H1 (cell line): ENCODE data around the gene METRN. TPM values are rescaled to one million over a fixed set of nuclear protein-coding genes. Genes with fewer than 3 reads are reported as not detected.

Source experiments
- CTCF ChIA-PET: fragments of 300-600 bp; sonication (Branson Sonifier 250); formaldehyde crosslinking; loops from one replicate; lab custom pipeline; 2021; ENCODE audit not compliant: partially characterized antibody; lab: Charles Lee
- POLR2A ChIA-PET: fragments of 300-600 bp; sonication (Branson Sonifier 250); formaldehyde crosslinking; loops from one replicate; lab custom pipeline; 2021; ENCODE audit warnings: inconsistent platforms; ENCODE audit not compliant: partially characterized antibody; lab: Charles Lee
- DNase-seq, 2 experiments: peaks; one replicate each; pipeline versions ENCODE4 v3.0.0 to v3.0.0-alpha.2; 2010 to 2022; ENCODE audit warnings: low spot score in 2 of 2, low read depth in 1 of 2, mixed read lengths in 1 of 2
- FAIRE-seq: peaks from 2 replicates; lab custom pipeline; 2011; peaks lifted over from hg19 to GRCh38; lab: Jason Lieb, UNC
- H2AFZ ChIP-seq: 2 replicates; pipeline ENCODE4 v1.8.1; 2012; ENCODE audit warnings: low read length, inconsistent platforms
- H2AK5ac ChIP-seq: 2 replicates; pipeline ENCODE4 v1.6.1; 2013; ENCODE audit warnings: low read depth, low read length
- H2BK120ac ChIP-seq: replicated peaks from 2 replicates; pipeline ENCODE3; 2013; ENCODE audit warnings: low read depth, low read length, inconsistent platforms
- H2BK12ac ChIP-seq: 2 replicates; pipeline ENCODE4 v1.6.1; 2013; ENCODE audit warnings: low read depth, low read length
- H2BK15ac ChIP-seq: 2 replicates; pipeline ENCODE4 v1.6.1; 2013; ENCODE audit warnings: low read length
- H2BK20ac ChIP-seq: 2 replicates; pipeline ENCODE4 v1.6.1; 2013; ENCODE audit warnings: low read length
- H2BK5ac ChIP-seq: 2 replicates; pipeline ENCODE4 v1.6.1; 2013; ENCODE audit warnings: low read depth, low read length
- H3K14ac ChIP-seq: 2 replicates; pipeline ENCODE4 v1.6.1; 2013; ENCODE audit warnings: inconsistent platforms; ENCODE audit not compliant: insufficient read length
- H3K18ac ChIP-seq: 2 replicates; pipeline ENCODE4 v1.6.1; 2013; ENCODE audit warnings: low read length; ENCODE audit errors: extremely low read depth
- H3K23ac ChIP-seq: 2 replicates; pipeline ENCODE4 v1.6.1; 2013; ENCODE audit warnings: inconsistent platforms; ENCODE audit not compliant: insufficient read length
- H3K23me2 ChIP-seq: 2 replicates; pipeline ENCODE4 v1.6.1; 2013; ENCODE audit warnings: low read depth, low read length
- H3K27ac ChIP-seq: 2 replicates; pipeline ENCODE4 v1.6.1; 2011; ENCODE audit warnings: low read depth, low read length, inconsistent platforms
- H3K27me3 ChIP-seq, 4 experiments: replicated peaks in 1 of 4; 1 replicate in 1 of 4; 2 replicates in 3 of 4; pipeline versions ENCODE4 v1.6.1 to v1.8.1; 2011 to 2013; ENCODE audit warnings: low read length in 3 of 4, mild to moderate bottlenecking in 3 of 4, inconsistent platforms in 2 of 4, mixed read lengths in 2 of 4, moderate library complexity in 1 of 4; ENCODE audit not compliant: control insufficient read depth in 3 of 4, insufficient read depth in 3 of 4; ENCODE audit errors: extremely low read depth in 1 of 4
- H3K36me3 ChIP-seq, 4 experiments: 2 replicates each; pipeline versions ENCODE4 v1.6.1 to v1.8.1; 2011 to 2013; ENCODE audit warnings: mild to moderate bottlenecking in 4 of 4, low read length in 3 of 4, moderate library complexity in 2 of 4, control low read depth in 1 of 4, inconsistent platforms in 1 of 4; ENCODE audit not compliant: insufficient read depth in 4 of 4, control insufficient read depth in 2 of 4
- H3K4ac ChIP-seq: replicated peaks from 2 replicates; pipeline ENCODE3; 2013; ENCODE audit warnings: low read length, low read depth, mixed read lengths, inconsistent platforms; ENCODE audit not compliant: insufficient read length
- H3K4me1 ChIP-seq, 4 experiments: replicated peaks in 1 of 4; 1 replicate in 1 of 4; 2 replicates in 3 of 4; pipeline versions ENCODE4 v1.6.1 to v1.8.1; 2011 to 2013; ENCODE audit warnings: low read length in 3 of 4, inconsistent platforms in 2 of 4, mixed read lengths in 1 of 4; ENCODE audit not compliant: insufficient read depth in 4 of 4, control insufficient read depth in 3 of 4
- H3K4me2 ChIP-seq, 2 experiments: 2 replicates each; pipeline versions ENCODE4 v1.6.1 to v1.8.1; 2011 to 2013; ENCODE audit warnings: low read depth in 2 of 2, low read length in 2 of 2, control low read depth in 1 of 2, inconsistent platforms in 1 of 2, mild to moderate bottlenecking in 1 of 2; ENCODE audit not compliant: insufficient read depth in 1 of 2
- H3K4me3 ChIP-seq, 4 experiments: fragments of 200-600, 300-600 bp in 1 of 4; sonication (generic), shearing (Covaris generic), sonication (Bioruptor Twin) in 1 of 4; 2 replicates each; pipeline versions ENCODE4 v1.5.1 to v1.8.1; 2011 to 2016; ENCODE audit warnings: low read length in 4 of 4, low read depth in 3 of 4, control low read depth in 2 of 4, inconsistent platforms in 2 of 4, mild to moderate bottlenecking in 2 of 4, mixed read lengths in 1 of 4, moderate library complexity in 1 of 4; ENCODE audit not compliant: insufficient read depth in 2 of 4; ENCODE audit errors: extremely low read depth in 1 of 4
- H3K56ac ChIP-seq: replicated peaks from 2 replicates; pipeline ENCODE3; 2013; ENCODE audit warnings: low read depth, mild to moderate bottlenecking, mixed read lengths, low read length, inconsistent platforms; ENCODE audit not compliant: insufficient read length
- H3K79me1 ChIP-seq: 2 replicates; pipeline ENCODE4 v1.6.1; 2013; ENCODE audit warnings: low read depth, low read length, control low read depth
- H3K79me2 ChIP-seq, 2 experiments: 2 replicates each; pipeline versions ENCODE4 v1.6.1 to v1.8.1; 2012 to 2013; ENCODE audit warnings: low read length in 2 of 2, mild to moderate bottlenecking in 2 of 2, inconsistent platforms in 1 of 2; ENCODE audit not compliant: insufficient read depth in 2 of 2, control insufficient read depth in 1 of 2
- H3K9ac ChIP-seq, 4 experiments: replicated peaks in 1 of 4; 1 replicate in 1 of 4; 2 replicates in 3 of 4; pipeline versions ENCODE4 v1.6.1 to v1.8.1; 2011 to 2013; ENCODE audit warnings: low read depth in 3 of 4, low read length in 3 of 4, control low read depth in 2 of 4, mild to moderate bottlenecking in 2 of 4, moderate library complexity in 2 of 4, inconsistent platforms in 1 of 4; ENCODE audit errors: extremely low read depth in 1 of 4
- H3K9me3 ChIP-seq, 2 experiments: 2 replicates each; pipeline versions ENCODE4 v1.6.1 to v1.8.1; 2012 to 2013; ENCODE audit warnings: mild to moderate bottlenecking in 2 of 2, moderate library complexity in 2 of 2, control low read depth in 1 of 2, inconsistent platforms in 1 of 2, low read depth in 1 of 2, low read length in 1 of 2, mixed read lengths in 1 of 2; ENCODE audit not compliant: insufficient read depth in 2 of 2
- H4K20me1 ChIP-seq, 2 experiments: replicated peaks in 1 of 2; 2 replicates each; pipeline versions ENCODE3 to v1.8.1; 2011 to 2013; ENCODE audit warnings: inconsistent platforms in 2 of 2, low read length in 2 of 2, mild to moderate bottlenecking in 1 of 2; ENCODE audit not compliant: insufficient read depth in 2 of 2, control insufficient read depth in 1 of 2
- H4K5ac ChIP-seq: 2 replicates; pipeline ENCODE4 v1.6.1; 2013; ENCODE audit warnings: low read length, low read depth, mixed read lengths, inconsistent platforms; ENCODE audit not compliant: insufficient read length
- H4K8ac ChIP-seq: 2 replicates; pipeline ENCODE4 v1.8.0; 2013; ENCODE audit warnings: mild to moderate bottlenecking, moderate library complexity, low read length, inconsistent platforms; ENCODE audit not compliant: insufficient read depth; ENCODE audit errors: extremely low read depth
- H4K91ac ChIP-seq: replicated peaks from 2 replicates; pipeline ENCODE3; 2013; ENCODE audit warnings: low read length, mixed read lengths, inconsistent platforms; ENCODE audit not compliant: insufficient read length
- ASH2L ChIP-seq: fragments of 200-600, 300-600 bp; sonication (generic); IDR thresholded peaks from one replicate; pipeline ENCODE4 v1.7.1; 2017; ENCODE audit warnings: low read length
- JUN ChIP-seq: IDR thresholded peaks from 2 replicates; pipeline ENCODE4 v1.6.1; 2011; ENCODE audit warnings: low read depth, mild to moderate bottlenecking, improper control_type of control experiment, low read length
- KDM4A ChIP-seq: IDR thresholded peaks from one replicate; pipeline ENCODE4 v1.7.1; 2012; ENCODE audit warnings: low read depth, mild to moderate bottlenecking, moderate library complexity, low read length, inconsistent platforms; ENCODE audit not compliant: severe bottlenecking
- PHF8 ChIP-seq: fragments of 200-600 bp; sonication (generic); conservative IDR thresholded peaks from 2 replicates; pipeline ENCODE4 v1.7.1; 2012; ENCODE audit warnings: low read depth, mild to moderate bottlenecking, inconsistent platforms, low read length, moderate library complexity
- POLR2A ChIP-seq, 2 experiments: IDR thresholded peaks; 1 replicate in 1 of 2; 2 replicates in 1 of 2; pipeline ENCODE4 v1.6.1; 2011; ENCODE audit warnings: low read depth in 2 of 2, low read length in 2 of 2, mild to moderate bottlenecking in 2 of 2; ENCODE audit errors: control extremely low read depth in 1 of 2
- POLR2AphosphoS5 ChIP-seq: IDR thresholded peaks from 2 replicates; pipeline ENCODE4 v1.6.1; 2011; ENCODE audit warnings: low read depth, low read length
- RFX5 ChIP-seq: IDR thresholded peaks from 2 replicates; pipeline ENCODE4 v1.6.1; 2011; ENCODE audit warnings: low read depth, low read length, improper control_type of control experiment, borderline replicate concordance
- RNF2 ChIP-seq: fragments of 200-900, 300-1000 bp; sonication (generic); IDR thresholded peaks from 2 replicates; pipeline ENCODE4 v1.7.1; 2016; ENCODE audit warnings: borderline replicate concordance, low read depth, mild to moderate bottlenecking, antibody characterized with exemption, low read length; ENCODE audit not compliant: poor library complexity, severe bottlenecking; ENCODE audit errors: missing control alignments
- SIRT6 ChIP-seq: IDR thresholded peaks from one replicate; pipeline ENCODE4 v1.7.1; 2012; ENCODE audit warnings: low read length, inconsistent platforms
- SP4 ChIP-seq: IDR thresholded peaks from 2 replicates; pipeline ENCODE4 v1.6.1; 2012; ENCODE audit warnings: low read length, inconsistent platforms
- WGBS, 2 experiments: shearing (Covaris generic) in 1 of 2; methylation state at CpG; one replicate each; pipeline versions ENCODE4 v1.1.6 to v1.1.7; 2013 to 2015; ENCODE audit warnings: low lambda C conversion rate in 2 of 2, mixed read lengths in 2 of 2, inconsistent platforms in 1 of 2, low coverage in 1 of 2, missing lambda C conversion rate in 1 of 2; ENCODE audit not compliant: insufficient replicate concordance in 2 of 2, insufficient coverage in 1 of 2, insufficient read length in 1 of 2; ENCODE audit errors: extremely low coverage in 1 of 2, missing lambda C conversion rate in 1 of 2; 5-methylcytosine and 5-hydroxymethylcytosine counted together
- polyA plus RNA-seq, 7 experiments: library from polyadenylated mRNA; depleted of rRNA in 3 of 7; stranded (reverse) in 5 of 7; unstranded in 2 of 7; fragments of >200 nt in 5 of 7; fragments of 200-250 nt in 2 of 7; gene quantifications; 1 replicate in 5 of 7; 2 replicates in 1 of 7; 4 replicates in 1 of 7; pipeline versions ENCODE4 v1.2.1 to v1.2.3, GENCODE V29; 2011 to 2013; ENCODE audit warnings: missing spikeins in 2 of 7, mixed read lengths in 2 of 7
- total RNA-seq: library from RNA; stranded (reverse); fragmentation: NEBNext Ultra II Directional; extraction: Animal tissue kit (Norgen Biotek cat#: 25700); gene quantifications from 2 replicates; pipeline ENCODE4 v1.2.1, GENCODE V29; 2021
- TF ChIP-seq, protein P1 (sequence below): IDR thresholded peaks from 2 replicates; pipeline ENCODE4 v1.6.1; 2012; ENCODE audit warnings: inconsistent platforms

Gene METRN
- total and polyA plus RNA-seq, 2 of the 8 experiments (the other 6 are each of a cell fraction or from before 2014, with no cell fraction given): 18.7 to 25.8 TPM

DNA sequence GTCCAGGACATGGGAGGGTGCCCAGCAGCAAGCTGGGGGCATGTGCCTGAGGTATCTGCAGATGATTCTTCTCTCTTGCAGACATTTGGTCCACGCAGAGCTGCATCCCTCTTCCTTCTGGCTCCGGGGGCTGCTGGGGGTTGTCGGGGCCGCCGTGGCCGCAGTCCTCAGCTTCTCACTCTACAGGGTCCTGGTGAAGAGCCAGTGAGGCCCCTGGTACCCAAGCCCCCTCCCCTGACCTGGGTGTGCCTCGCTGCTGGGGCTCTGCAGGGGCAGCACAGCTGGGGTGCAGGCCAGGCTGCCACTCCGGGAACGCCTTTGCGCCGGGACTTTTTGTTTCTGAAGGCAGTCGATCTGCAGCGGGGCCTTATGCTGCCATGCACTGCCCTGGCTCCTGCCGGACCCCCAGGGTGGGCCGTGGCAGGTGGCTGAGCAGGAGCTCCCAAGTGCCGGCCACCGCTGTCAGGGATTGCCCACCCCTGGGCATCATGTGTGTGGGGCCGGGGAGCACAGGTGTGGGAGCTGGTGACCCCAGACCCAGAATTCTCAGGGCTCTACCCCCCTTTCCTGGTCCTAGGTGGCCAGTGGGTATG is 41.4 kb upstream of the METRN start:
- Histone ChIP-seq H3K56ac (no peak overlapping the region), H3K79me1 (peaks cover 11% of the 10 kb centered on the region), H3K27me3 (peaks cover 0 to 2% (median 0%) of the 10 kb centered on the region in 4 experiments; a peak in 2 of 7 replicates), H2AFZ (no peak overlapping the region), H3K79me2 (peaks cover 0 to 11% of the 10 kb centered on the region in 2 experiments; a peak in 1 of 4 replicates), H3K4ac (no peak overlapping the region), H3K4me2 (no peak overlapping the region), H3K4me3 (no peak overlapping the region), H3K4me1 (peaks cover 0 to 29% (median 25%) of the 10 kb centered on the region in 4 experiments; a peak in 6 of 7 replicates), H3K9ac (no peak overlapping the region), H2BK12ac (no peak overlapping the region), H3K9me3 (no peaks in the 10 kb centered on the region), H4K5ac (no peak overlapping the region), H4K20me1 (peaks cover 5 to 28% of the 10 kb centered on the region in 2 experiments), H3K23ac (no peak overlapping the region), H3K27ac (no peak overlapping the region), H2BK15ac (no peak overlapping the region), H3K14ac (no peak overlapping the region), H2BK120ac (no peak overlapping the region), H3K36me3 (peaks cover 14 to 44% (median 33%) of the 10 kb centered on the region in 4 experiments), H2BK20ac (no peak overlapping the region), H2AK5ac (no peak overlapping the region), H3K23me2 (peaks cover 12% of the 10 kb centered on the region), H2BK5ac (no peak overlapping the region), H3K18ac (no peak overlapping the region), H4K91ac (no peak overlapping the region), H4K8ac (no peak overlapping the region)
- ChIA-PET CTCF (interaction anchor here (0.9 to 12.0 kb wide), 8 partner anchors 13 to 281 kb away, joined by 3 to 75 read pairs (median 4); partner anchors contain the start of genes CIAO3 and WDR24), POLR2A (interaction anchor here (0.7 to 17.4 kb wide), 8 partner anchors 5 to 44 kb away, joined by 3 to 214 read pairs (median 6); partner anchors contain the start of genes JMJD8, METRN, RHBDL1 and RHOT2)
- WGBS, 2 experiments: 95% methylated on average over 18 of the region's 18 CpGs; no CpG with 5 or more reads in 1 of the 2 experiments
- FAIRE-seq (no peak), DNase-seq (no peak)
- TF ChIP-seq, protein P1, sequence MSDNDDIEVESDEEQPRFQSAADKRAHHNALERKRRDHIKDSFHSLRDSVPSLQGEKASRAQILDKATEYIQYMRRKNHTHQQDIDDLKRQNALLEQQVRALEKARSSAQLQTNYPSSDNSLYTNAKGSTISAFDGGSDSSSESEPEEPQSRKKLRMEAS: no peak
- TF ChIP-seq RNF2: no peak
- no peak for TF ChIP-seq SIRT6
- TF ChIP-seq RFX5: no peak
- no peak for TF ChIP-seq SP4
- TF ChIP-seq KDM4A: no peak
- TF ChIP-seq PHF8: no peak
- no peak for TF ChIP-seq POLR2A (IDR thresholded peaks at IDR 0.05; ENCODE audit: control extremely low read depth in 1 of 2, low read depth in 2 of 2, low read length in 2 of 2)
- TF ChIP-seq ASH2L: no peak
- TF ChIP-seq POLR2AphosphoS5: no peak
- no peak for TF ChIP-seq JUN
